HepG2 (cell line): Measurements from ENCODE around the gene VPS9D1. TPM values are rescaled to one million over a fixed set of nuclear protein-coding genes. Genes with fewer than 3 reads are reported as not detected.

Source experiments
- CSRNP1 ChIP-seq: sonication (generic); formaldehyde crosslinking; IDR thresholded peaks from 2 replicates; pipeline ENCODE4 v1.8.1; 2023; ENCODE audit warnings: mild to moderate bottlenecking, missing genetic modification reagents
- HMGA1 ChIP-seq: sonication (generic); formaldehyde crosslinking; conservative IDR thresholded peaks from 2 replicates; pipeline ENCODE4 v1.4.0; 2020; ENCODE audit warnings: missing genetic modification reagents
- SIN3A ChIP-seq: IDR thresholded peaks from 2 replicates; pipeline ENCODE4 v1.6.1; 2011; ENCODE audit warnings: low read depth, mild to moderate bottlenecking, control low read depth, low read length, borderline replicate concordance
- ZNF468 ChIP-seq: sonication (generic); formaldehyde crosslinking; IDR thresholded peaks from 2 replicates; pipeline ENCODE4 v1.8.0; 2022; ENCODE audit warnings: mild to moderate bottlenecking, moderate library complexity, missing genetic modification reagents
- ZNF761 ChIP-seq: sonication (generic); formaldehyde crosslinking; conservative IDR thresholded peaks from 2 replicates; pipeline ENCODE4 v1.4.0; 2020; ENCODE audit warnings: mild to moderate bottlenecking, missing genetic modification reagents
- ZNF841 ChIP-seq: sonication (generic); formaldehyde crosslinking; IDR thresholded peaks from 2 replicates; pipeline ENCODE4 v1.8.1; 2023; ENCODE audit warnings: missing genetic modification reagents, borderline replicate concordance
- polyA plus RNA-seq, 8 experiments: library from polyadenylated mRNA; depleted of rRNA in 3 of 8; stranded (reverse) in 7 of 8; unstranded in 1 of 8; fragments of >200 nt; fragmentation: Illumina TruSeq in 4 of 8; extraction: Trizol in 4 of 8; gene quantifications; 2 replicates each; pipeline versions ENCODE4 v1.2.1 to v1.2.3, GENCODE V29; 2011 to 2016; ENCODE audit warnings: low read depth in 4 of 8, missing spikeins in 1 of 8, mixed read lengths in 1 of 8; ENCODE audit not compliant: insufficient read depth in 1 of 8
- total RNA-seq, 5 experiments: library from RNA; depleted of rRNA; stranded (reverse); fragments of >200 nt; fragmentation: Illumina TruSeq; extraction: Trizol; gene quantifications; 2 replicates each; pipeline ENCODE4 v1.2.3, GENCODE V29; 2016; ENCODE audit warnings: low read depth in 1 of 5
- TF ChIP-seq, protein P1 (sequence below): sonication (generic); formaldehyde crosslinking; IDR thresholded peaks from 2 replicates; pipeline ENCODE4 v1.9.0; 2021; ENCODE audit warnings: mild to moderate bottlenecking, missing genetic modification reagents
- TF ChIP-seq, protein P2 (sequence below): sonication (generic); formaldehyde crosslinking; IDR thresholded peaks from 2 replicates; pipeline ENCODE4 v1.9.0; 2021; ENCODE audit warnings: missing genetic modification reagents, borderline replicate concordance

Gene VPS9D1
- total and polyA plus RNA-seq, 2 of the 13 experiments (the other 11 are each of a cell fraction or from before 2014, with no cell fraction given): 10.1 to 13.2 TPM

DNA sequence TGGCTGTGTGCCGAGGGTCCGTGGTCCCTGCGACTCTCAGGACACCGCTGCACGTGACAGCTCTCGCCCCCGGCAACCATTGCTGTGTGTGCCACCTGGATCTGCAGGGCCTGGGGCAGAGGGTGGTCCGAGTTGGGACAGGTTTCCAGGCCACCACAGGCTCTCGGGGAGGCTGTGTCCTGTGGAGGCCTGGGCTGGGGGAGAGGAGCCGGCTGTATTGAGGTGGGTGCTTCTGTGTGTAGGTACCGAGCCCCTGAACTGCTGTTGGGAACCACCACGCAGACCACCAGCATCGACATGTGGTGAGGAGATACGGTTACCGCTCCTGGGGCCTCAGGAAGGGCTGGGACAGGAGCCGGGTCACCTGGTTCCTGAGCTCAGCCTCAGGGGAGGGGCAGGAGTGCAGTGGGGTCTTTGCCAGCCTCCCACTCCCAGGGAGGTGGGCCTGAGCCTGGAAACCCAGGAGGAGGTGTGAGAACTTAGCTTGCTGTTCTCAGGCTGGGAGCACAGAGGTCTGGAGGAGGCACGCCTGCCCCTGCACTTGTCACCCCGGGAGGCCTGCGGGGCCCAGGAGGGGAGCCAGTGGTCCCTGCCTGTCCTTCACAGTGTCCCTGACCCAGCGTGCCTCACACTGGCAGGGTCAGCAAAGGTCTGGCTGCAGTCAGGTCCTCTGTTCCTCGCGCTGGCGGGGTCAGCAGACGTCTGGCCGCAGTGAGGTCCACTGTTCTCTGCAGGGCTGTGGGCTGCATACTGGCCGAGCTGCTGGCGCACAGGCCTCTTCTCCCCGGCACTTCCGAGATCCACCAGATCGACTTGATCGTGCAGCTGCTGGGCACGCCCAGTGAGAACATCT is 26.5 kb downstream of the VPS9D1 start (continued):
- TF ChIP-seq, protein P1, sequence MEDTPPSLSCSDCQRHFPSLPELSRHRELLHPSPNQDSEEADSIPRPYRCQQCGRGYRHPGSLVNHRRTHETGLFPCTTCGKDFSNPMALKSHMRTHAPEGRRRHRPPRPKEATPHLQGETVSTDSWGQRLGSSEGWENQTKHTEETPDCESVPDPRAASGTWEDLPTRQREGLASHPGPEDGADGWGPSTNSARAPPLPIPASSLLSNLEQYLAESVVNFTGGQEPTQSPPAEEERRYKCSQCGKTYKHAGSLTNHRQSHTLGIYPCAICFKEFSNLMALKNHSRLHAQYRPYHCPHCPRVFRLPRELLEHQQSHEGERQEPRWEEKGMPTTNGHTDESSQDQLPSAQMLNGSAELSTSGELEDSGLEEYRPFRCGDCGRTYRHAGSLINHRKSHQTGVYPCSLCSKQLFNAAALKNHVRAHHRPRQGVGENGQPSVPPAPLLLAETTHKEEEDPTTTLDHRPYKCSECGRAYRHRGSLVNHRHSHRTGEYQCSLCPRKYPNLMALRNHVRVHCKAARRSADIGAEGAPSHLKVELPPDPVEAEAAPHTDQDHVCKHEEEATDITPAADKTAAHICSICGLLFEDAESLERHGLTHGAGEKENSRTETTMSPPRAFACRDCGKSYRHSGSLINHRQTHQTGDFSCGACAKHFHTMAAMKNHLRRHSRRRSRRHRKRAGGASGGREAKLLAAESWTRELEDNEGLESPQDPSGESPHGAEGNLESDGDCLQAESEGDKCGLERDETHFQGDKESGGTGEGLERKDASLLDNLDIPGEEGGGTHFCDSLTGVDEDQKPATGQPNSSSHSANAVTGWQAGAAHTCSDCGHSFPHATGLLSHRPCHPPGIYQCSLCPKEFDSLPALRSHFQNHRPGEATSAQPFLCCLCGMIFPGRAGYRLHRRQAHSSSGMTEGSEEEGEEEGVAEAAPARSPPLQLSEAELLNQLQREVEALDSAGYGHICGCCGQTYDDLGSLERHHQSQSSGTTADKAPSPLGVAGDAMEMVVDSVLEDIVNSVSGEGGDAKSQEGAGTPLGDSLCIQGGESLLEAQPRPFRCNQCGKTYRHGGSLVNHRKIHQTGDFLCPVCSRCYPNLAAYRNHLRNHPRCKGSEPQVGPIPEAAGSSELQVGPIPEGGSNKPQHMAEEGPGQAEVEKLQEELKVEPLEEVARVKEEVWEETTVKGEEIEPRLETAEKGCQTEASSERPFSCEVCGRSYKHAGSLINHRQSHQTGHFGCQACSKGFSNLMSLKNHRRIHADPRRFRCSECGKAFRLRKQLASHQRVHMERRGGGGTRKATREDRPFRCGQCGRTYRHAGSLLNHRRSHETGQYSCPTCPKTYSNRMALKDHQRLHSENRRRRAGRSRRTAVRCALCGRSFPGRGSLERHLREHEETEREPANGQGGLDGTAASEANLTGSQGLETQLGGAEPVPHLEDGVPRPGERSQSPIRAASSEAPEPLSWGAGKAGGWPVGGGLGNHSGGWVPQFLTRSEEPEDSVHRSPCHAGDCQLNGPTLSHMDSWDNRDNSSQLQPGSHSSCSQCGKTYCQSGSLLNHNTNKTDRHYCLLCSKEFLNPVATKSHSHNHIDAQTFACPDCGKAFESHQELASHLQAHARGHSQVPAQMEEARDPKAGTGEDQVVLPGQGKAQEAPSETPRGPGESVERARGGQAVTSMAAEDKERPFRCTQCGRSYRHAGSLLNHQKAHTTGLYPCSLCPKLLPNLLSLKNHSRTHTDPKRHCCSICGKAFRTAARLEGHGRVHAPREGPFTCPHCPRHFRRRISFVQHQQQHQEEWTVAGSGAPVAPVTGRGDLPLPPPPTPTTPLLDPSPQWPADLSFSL (CRISPR knock-in tag): no peak
- TF ChIP-seq ZNF841 (CRISPR knock-in tag) (no peak), ZNF468 (no peak), HMGA1 (CRISPR knock-in tag) (no peak), SIN3A (no peak), ZNF761 (CRISPR knock-in tag) (0 out of 2 replicates have a peak, but pooled peaks have one; percentile 57), CSRNP1 (no peak)
- TF ChIP-seq, protein P2, sequence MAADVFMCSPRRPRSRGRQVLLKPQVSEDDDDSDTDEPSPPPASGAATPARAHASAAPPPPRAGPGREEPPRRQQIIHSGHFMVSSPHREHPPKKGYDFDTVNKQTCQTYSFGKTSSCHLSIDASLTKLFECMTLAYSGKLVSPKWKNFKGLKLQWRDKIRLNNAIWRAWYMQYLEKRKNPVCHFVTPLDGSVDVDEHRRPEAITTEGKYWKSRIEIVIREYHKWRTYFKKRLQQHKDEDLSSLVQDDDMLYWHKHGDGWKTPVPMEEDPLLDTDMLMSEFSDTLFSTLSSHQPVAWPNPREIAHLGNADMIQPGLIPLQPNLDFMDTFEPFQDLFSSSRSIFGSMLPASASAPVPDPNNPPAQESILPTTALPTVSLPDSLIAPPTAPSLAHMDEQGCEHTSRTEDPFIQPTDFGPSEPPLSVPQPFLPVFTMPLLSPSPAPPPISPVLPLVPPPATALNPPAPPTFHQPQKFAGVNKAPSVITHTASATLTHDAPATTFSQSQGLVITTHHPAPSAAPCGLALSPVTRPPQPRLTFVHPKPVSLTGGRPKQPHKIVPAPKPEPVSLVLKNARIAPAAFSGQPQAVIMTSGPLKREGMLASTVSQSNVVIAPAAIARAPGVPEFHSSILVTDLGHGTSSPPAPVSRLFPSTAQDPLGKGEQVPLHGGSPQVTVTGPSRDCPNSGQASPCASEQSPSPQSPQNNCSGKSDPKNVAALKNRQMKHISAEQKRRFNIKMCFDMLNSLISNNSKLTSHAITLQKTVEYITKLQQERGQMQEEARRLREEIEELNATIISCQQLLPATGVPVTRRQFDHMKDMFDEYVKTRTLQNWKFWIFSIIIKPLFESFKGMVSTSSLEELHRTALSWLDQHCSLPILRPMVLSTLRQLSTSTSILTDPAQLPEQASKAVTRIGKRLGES (CRISPR knock-in tag): no peak
